Right lobe of liver (tissue), 6 donors: ENCODE data around the gene MCC. TPM values are rescaled to one million over a fixed set of nuclear protein-coding genes. Genes with fewer than 3 reads are reported as not detected.
"Not testable (repeated sequence)": the region's sequence is repeated elsewhere in the genome, so short reads cannot be mapped to it uniquely, and the experiment has no call there.

Source experiments
- ATAC-seq, 4 donors: fragments of 200-7000 bp; cut with Tn5 transposase; one replicate each; pipeline ENCODE4 v1.9.1; 2020; ENCODE audit warnings: mild to moderate bottlenecking in 4 of 4, moderate library complexity in 4 of 4
- DNase-seq, 3 donors: peaks; one replicate each; pipeline ENCODE4 v3.0.0-alpha.2; 2020
- H3K27ac ChIP-seq, 3 donors: fragments of 200-600 bp; one replicate each; pipeline ENCODE4 v1.8.0; 2022
- H3K27me3 ChIP-seq, 2 donors: fragments of 200-600 bp; one replicate each; pipeline ENCODE4 v1.8.0; 2022
- H3K36me3 ChIP-seq, 4 donors: fragments of 200-600 bp; sonication (generic) in 1 of 4; one replicate each; pipeline versions ENCODE4 v1.5.1 to v1.8.0; 2017 to 2022; ENCODE audit warnings: control low read depth in 1 of 4
- H3K4me1 ChIP-seq, 4 donors: fragments of 200-600 bp; sonication (generic) in 1 of 4; one replicate each; pipeline versions ENCODE4 v1.5.1 to v1.8.0; 2017 to 2022; ENCODE audit warnings: control low read depth in 1 of 4
- H3K4me3 ChIP-seq, 3 donors: fragments of 200-600 bp; one replicate each; pipeline ENCODE4 v1.8.0; 2022
- H3K9me3 ChIP-seq, 4 donors: fragments of 200-600 bp; sonication (generic) in 1 of 4; one replicate each; pipeline versions ENCODE4 v1.5.1 to v1.8.0; 2017 to 2022; ENCODE audit warnings: control low read depth in 1 of 4
- POLR2A ChIP-seq: fragments of 450-650 bp; IDR thresholded peaks from one replicate; pipeline ENCODE4 v1.6.1; 2017; ENCODE audit warnings: antibody characterized with exemption, mild to moderate bottlenecking
- WGBS: methylation state at CpG from one replicate; pipeline ENCODE4 v1.1.6; 2018; ENCODE audit warnings: low coverage, low lambda C conversion rate; ENCODE audit not compliant: insufficient coverage; ENCODE audit errors: missing lambda C conversion rate; 5-methylcytosine and 5-hydroxymethylcytosine counted together
- intact Hi-C, 2 donors: fragments of 100-400 bp; cut with DNase I; formaldehyde crosslinking; loops; one replicate each; pipeline versions ENCODE4 v1.11.2 to v1.14.1; 2022
- total RNA-seq, 6 experiments: library from RNA; depleted of rRNA in 2 of 6; stranded (reverse); fragments of >200 nt in 2 of 6; fragmentation: NEBNext Ultra II Directional in 3 of 6; extraction: Animal tissue kit (Norgen Biotek cat#: 25700) in 3 of 6; gene quantifications; one replicate each; pipeline versions ENCODE4 v1.1.0 to v1.2.4, GENCODE V29; 2016 to 2023
- TF ChIP-seq, protein P1 (sequence below), 4 donors: fragments of 200-600 bp in 3 of 4; fragments of 450-650 bp in 1 of 4; IDR thresholded peaks; one replicate each; pipeline versions ENCODE4 v1.5.1 to v1.8.0; 2016 to 2022; ENCODE audit warnings: antibody characterized with exemption in 4 of 4, mild to moderate bottlenecking in 2 of 4
- donor health status: DM: no; HTN: yes; CAD: no.
- donor health status: DM: no; HTN: no; CAD: no.
- donor health status: DM: no; HTN: no; CAD: no.
- donor health status: DM: no; HTN: yes; CAD: no.
- donor health status: DM: no; HTN: yes; CAD: no.

The MCC gene
- total RNA-seq, 6 experiments from 2014 or later = 23.1 to 35.2 (median 26.1) TPM

- intact Hi-C loops = no loop called here
- Histone ChIP-seq H3K27me3 (no peaks in the 10 kb centered on the region), H3K36me3 (no peaks in the 10 kb centered on the region), H3K4me1 (no peaks in the 10 kb centered on the region), H3K27ac (no peak overlapping the region), H3K4me3 (no peak overlapping the region), H3K9me3 (no peaks in the 10 kb centered on the region)
- no peak for ATAC-seq
- TF ChIP-seq, protein P1, sequence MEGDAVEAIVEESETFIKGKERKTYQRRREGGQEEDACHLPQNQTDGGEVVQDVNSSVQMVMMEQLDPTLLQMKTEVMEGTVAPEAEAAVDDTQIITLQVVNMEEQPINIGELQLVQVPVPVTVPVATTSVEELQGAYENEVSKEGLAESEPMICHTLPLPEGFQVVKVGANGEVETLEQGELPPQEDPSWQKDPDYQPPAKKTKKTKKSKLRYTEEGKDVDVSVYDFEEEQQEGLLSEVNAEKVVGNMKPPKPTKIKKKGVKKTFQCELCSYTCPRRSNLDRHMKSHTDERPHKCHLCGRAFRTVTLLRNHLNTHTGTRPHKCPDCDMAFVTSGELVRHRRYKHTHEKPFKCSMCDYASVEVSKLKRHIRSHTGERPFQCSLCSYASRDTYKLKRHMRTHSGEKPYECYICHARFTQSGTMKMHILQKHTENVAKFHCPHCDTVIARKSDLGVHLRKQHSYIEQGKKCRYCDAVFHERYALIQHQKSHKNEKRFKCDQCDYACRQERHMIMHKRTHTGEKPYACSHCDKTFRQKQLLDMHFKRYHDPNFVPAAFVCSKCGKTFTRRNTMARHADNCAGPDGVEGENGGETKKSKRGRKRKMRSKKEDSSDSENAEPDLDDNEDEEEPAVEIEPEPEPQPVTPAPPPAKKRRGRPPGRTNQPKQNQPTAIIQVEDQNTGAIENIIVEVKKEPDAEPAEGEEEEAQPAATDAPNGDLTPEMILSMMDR (IDR thresholded peaks at IDR 0.05) = no peak
- TF ChIP-seq POLR2A = no peak
- no peak for DNase-seq
- 52% methylated on average over 5 of the region's 5 CpGs for WGBS
Measured at GRCh38 chr5:113480243-113480642, 8.0 kb downstream of the MCC start.

- Histone ChIP-seq H3K4me1 (no peaks in the 10 kb centered on the region), H3K36me3 (no peaks in the 10 kb centered on the region), H3K27ac (no peak overlapping the region), H3K9me3 (no peaks in the 10 kb centered on the region), H3K4me3 (no peak overlapping the region), H3K27me3 (no peaks in the 10 kb centered on the region)
- TF ChIP-seq, protein P1 (IDR thresholded peaks at IDR 0.05) = no peak
- TF ChIP-seq POLR2A = no peak
- ATAC-seq (no peak), DNase-seq (no peak)
- intact Hi-C loops = no loop called here
- WGBS = 68% methylated on average over 3 of the region's 3 CpGs
Measured at GRCh38 chr5:113478691-113479090, 9.6 kb downstream of the MCC start.

GRCh38 chr5:113474100-113474728, 14.0 kb downstream of the MCC start:
- ATAC-seq (peak in 1 of 4 donors; percentile 16), DNase-seq (no peak)
- Histone ChIP-seq H3K4me3 (no peak overlapping the region), H3K36me3 (no peaks in the 10 kb centered on the region), H3K27me3 (no peaks in the 10 kb centered on the region), H3K9me3 (no peaks in the 10 kb centered on the region), H3K4me1 (no peaks in the 10 kb centered on the region), H3K27ac (no peak overlapping the region)
- WGBS = 28% methylated on average over 5 of the region's 5 CpGs
- TF ChIP-seq POLR2A = no peak
- TF ChIP-seq, protein P1 (IDR thresholded peaks at IDR 0.05) = no peak
- intact Hi-C loops = no loop called here

GRCh38 chr5:113463032-113463431, 25.2 kb downstream of the MCC start:
- intact Hi-C loops = no loop called here
- no peak overlapping the region for H3K4me3 ChIP-seq
- no peak for DNase-seq

DNA sequence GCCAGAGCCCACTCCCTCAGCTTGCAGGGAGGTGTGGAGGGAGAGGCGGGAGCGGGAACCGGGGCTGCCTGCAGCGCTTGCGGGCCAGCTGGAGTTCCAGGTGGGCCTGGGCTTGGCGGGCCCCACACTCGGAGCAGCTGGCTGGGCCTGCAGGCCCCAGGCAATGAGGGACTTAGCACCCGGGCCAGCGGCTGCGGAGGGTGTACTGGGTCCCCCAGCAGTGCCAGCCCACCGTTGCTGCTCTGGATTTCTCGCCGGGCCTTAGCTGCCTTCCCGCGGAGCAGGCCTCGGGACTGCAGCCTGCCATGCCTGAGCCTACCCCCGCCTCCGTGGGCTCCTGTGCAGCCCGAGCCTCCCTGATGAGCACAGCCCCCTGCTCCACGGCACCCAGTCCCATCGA, 31.1 kb downstream of the MCC start:
- intact Hi-C loops, H3K4me3 ChIP-seq, H3K4me1 ChIP-seq, H3K9me3 ChIP-seq, ATAC-seq, H3K36me3 ChIP-seq, H3K27ac ChIP-seq, H3K27me3 ChIP-seq, DNase-seq: not testable (repeated sequence)
- WGBS = no CpG with 5 or more reads among the region's 21 CpGs

More at GRCh38 chr5:113463032-113463431, 25.2 kb downstream of the MCC start:
- Histone ChIP-seq H3K27me3 (no peaks in the 10 kb centered on the region), H3K4me1 (no peaks in the 10 kb centered on the region), H3K9me3 (no peaks in the 10 kb centered on the region), H3K36me3 (no peaks in the 10 kb centered on the region), H3K27ac (no peak overlapping the region)
- TF ChIP-seq POLR2A = no peak
- TF ChIP-seq, protein P1 (IDR thresholded peaks at IDR 0.05) = no peak
- no peak for ATAC-seq
